ENCODE measurements around the gene NUDT2.

NUDT2 gene

DNA sequence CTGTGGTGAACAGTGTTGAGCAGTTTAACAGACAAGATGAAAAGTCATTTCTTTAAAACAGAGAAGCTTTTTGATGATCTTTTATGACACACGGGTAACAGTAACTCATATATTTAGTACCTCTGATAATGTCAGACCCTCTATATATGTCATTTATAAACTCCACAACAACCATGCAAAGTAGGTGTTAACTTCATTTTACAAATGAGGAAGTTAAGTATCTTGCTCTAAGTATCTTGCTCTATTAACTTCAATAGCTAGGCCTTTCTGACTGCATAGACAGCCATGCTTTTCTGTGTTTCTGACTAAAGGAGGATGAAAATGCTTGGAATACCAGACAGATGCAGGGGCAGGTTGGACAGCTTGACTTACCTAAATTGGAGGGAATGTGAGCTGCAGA lies 1.8 kb downstream of the NUDT2 start:
- H2BK5ac ChIP-seq (ENCODE audit: low read length), result no peak overlapping the region
- no peak overlapping the region for H4K5ac ChIP-seq (ENCODE audit: low read length)
- H3K79me2 ChIP-seq (ENCODE audit: control insufficient read depth, insufficient read depth, low read length), result peaks cover 2% of the 10 kb centered on the region
- DNase-seq, result no peak
- no peak overlapping the region for H3K27ac ChIP-seq (ENCODE audit: low read depth, low read length)
- no peak overlapping the region for H2BK15ac ChIP-seq (replicated peaks; ENCODE audit: low read depth)
- H3K4me2 ChIP-seq (ENCODE audit: low read length), result no peak overlapping the region
- H4K8ac ChIP-seq (ENCODE audit: low read depth, low read length), result no peak overlapping the region
- H3K23ac ChIP-seq (ENCODE audit: low read length), result no peak overlapping the region
- no peak overlapping the region for H2BK120ac ChIP-seq (ENCODE audit: low read depth, low read length)
- no peak overlapping the region for H3K9ac ChIP-seq (ENCODE audit: low read length)
- no peak overlapping the region for H2AK5ac ChIP-seq (ENCODE audit: low read length)
- no peak overlapping the region for H3K4me3 ChIP-seq (ENCODE audit: low read length)
- H3K79me1 ChIP-seq (ENCODE audit: low read length), result peaks cover 4% of the 10 kb centered on the region
- no CpG with 5 or more reads among the region's 1 CpG for WGBS (ENCODE audit: extremely low coverage, insufficient coverage, low lambda C conversion rate)
- H3K27me3 ChIP-seq (ENCODE audit: insufficient read depth, low read length, poor library complexity), result no peaks in the 10 kb centered on the region
- no peak overlapping the region for H3K56ac ChIP-seq (ENCODE audit: low read length)
- H3K4me1 ChIP-seq (ENCODE audit: control insufficient read depth, low read depth, low read length), result peaks cover 19% of the 10 kb centered on the region
- H3K4ac ChIP-seq (ENCODE audit: low read depth, low read length), result no peak overlapping the region
- no peaks in the 10 kb centered on the region for H3K36me3 ChIP-seq (ENCODE audit: control insufficient read depth, insufficient read depth, low read length)
- no peak overlapping the region for H3K18ac ChIP-seq (ENCODE audit: low read length)

DNA sequence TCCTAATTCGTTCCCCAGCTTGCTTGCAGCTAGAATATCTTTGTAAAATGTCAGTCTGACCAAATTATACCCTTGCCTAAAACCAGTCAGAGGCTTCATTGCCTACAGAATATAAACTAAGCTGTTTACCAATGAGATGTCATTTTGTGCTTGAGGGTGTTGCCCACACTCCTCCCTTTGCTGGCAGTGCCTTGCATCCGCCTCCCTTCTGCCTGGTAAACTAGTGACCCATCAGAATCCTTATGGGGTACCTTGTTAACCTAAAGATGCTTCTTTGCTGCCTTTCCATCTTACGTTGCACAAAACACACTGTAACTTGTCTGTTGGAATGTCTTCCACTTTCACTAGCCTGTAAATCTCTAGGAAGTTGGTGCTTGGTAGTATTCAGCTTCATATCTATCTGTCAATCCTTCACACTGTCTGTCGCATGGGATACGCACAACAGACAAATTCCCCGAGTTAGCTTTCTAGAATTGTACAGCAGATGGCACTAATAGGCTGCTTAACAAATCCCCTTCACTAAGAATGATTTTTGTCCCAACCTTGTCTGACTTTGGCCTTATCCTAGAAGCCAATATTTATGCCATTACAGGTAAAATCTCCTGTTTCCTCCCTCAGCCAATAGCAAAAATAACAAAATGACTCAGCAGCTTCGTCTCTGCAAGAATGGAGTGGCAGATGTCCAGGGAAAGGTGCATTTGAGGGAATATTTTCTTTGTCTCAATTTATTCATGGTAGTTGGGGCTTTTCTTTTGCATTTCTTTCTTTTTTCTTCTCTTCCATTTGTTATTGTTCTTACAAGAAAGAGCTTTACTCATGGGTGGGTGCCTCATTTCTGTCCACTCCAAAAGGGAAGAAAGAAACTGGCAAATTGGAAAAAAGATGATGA lies 3.0 kb downstream of the NUDT2 start:
- Histone ChIP-seq H3K36me3 (ENCODE audit: control insufficient read depth, insufficient read depth, low read length) (no peaks in the 10 kb centered on the region), H3K18ac (ENCODE audit: low read length) (no peak overlapping the region), H2AK5ac (ENCODE audit: low read length) (peak overlapping the region; percentile 67), H3K79me1 (ENCODE audit: low read length) (peaks cover 4% of the 10 kb centered on the region), H4K5ac (ENCODE audit: low read length) (no peak overlapping the region), H3K27ac (ENCODE audit: low read depth, low read length) (no peak overlapping the region), H2BK5ac (ENCODE audit: low read length) (no peak overlapping the region), H2BK120ac (ENCODE audit: low read depth, low read length) (no peak overlapping the region), H3K4me1 (ENCODE audit: control insufficient read depth, low read depth, low read length) (peaks cover 19% of the 10 kb centered on the region), H3K27me3 (ENCODE audit: insufficient read depth, low read length, poor library complexity) (no peaks in the 10 kb centered on the region), H2BK15ac (replicated peaks; ENCODE audit: low read depth) (no peak overlapping the region), H3K4me3 (ENCODE audit: low read length) (no peak overlapping the region), H3K4me2 (ENCODE audit: low read length) (no peak overlapping the region), H3K56ac (ENCODE audit: low read length) (peak overlapping the region; percentile 28), H3K4ac (ENCODE audit: low read depth, low read length) (no peak overlapping the region), H3K79me2 (ENCODE audit: control insufficient read depth, insufficient read depth, low read length) (peaks cover 2% of the 10 kb centered on the region), H4K8ac (ENCODE audit: low read depth, low read length) (no peak overlapping the region), H3K23ac (ENCODE audit: low read length) (no peak overlapping the region), H3K9ac (ENCODE audit: low read length) (no peak overlapping the region)
- DNase-seq, result peak; percentile 65
- WGBS (ENCODE audit: extremely low coverage, insufficient coverage, low lambda C conversion rate), result no CpG with 5 or more reads among the region's 7 CpGs

DNA sequence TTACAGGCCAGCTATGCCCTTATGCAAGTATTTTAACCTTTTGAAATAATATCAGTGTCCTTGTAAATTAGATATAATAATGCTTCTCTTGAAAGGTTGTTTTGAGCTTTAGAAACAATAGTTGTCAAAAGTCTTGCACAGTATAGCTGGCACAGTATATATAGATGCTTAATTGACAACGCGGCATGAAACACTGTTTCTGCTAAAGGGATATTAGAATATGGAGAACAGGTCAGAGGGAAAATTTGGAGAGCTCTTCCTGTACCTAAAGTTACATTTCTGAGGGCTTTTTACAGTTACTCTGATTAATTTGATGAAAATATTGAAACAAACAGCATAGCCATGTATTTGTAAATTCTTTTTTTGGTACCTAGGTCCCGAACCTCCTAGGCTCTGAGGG lies 4.5 kb downstream of the NUDT2 start:
- H2BK15ac ChIP-seq (replicated peaks; ENCODE audit: low read depth), result no peak overlapping the region
- no peak overlapping the region for H3K4me3 ChIP-seq (ENCODE audit: low read length)
- no peak overlapping the region for H2BK120ac ChIP-seq (ENCODE audit: low read depth, low read length)
- peaks cover 4% of the 10 kb centered on the region for H3K79me1 ChIP-seq (ENCODE audit: low read length)
- no peak overlapping the region for H3K4me2 ChIP-seq (ENCODE audit: low read length)
- H3K56ac ChIP-seq (ENCODE audit: low read length), result no peak overlapping the region
- no peak overlapping the region for H3K23ac ChIP-seq (ENCODE audit: low read length)
- H2AK5ac ChIP-seq (ENCODE audit: low read length), result no peak overlapping the region
- no peak overlapping the region for H3K4ac ChIP-seq (ENCODE audit: low read depth, low read length)
- no peak for DNase-seq
- H3K36me3 ChIP-seq (ENCODE audit: control insufficient read depth, insufficient read depth, low read length), result no peaks in the 10 kb centered on the region
- no peak overlapping the region for H3K27ac ChIP-seq (ENCODE audit: low read depth, low read length)
- H3K18ac ChIP-seq (ENCODE audit: low read length), result no peak overlapping the region
- no peaks in the 10 kb centered on the region for H3K79me2 ChIP-seq (ENCODE audit: control insufficient read depth, insufficient read depth, low read length)
- no CpG with 5 or more reads among the region's 3 CpGs for WGBS (ENCODE audit: extremely low coverage, insufficient coverage, low lambda C conversion rate)
- H4K5ac ChIP-seq (ENCODE audit: low read length), result no peak overlapping the region
- H3K27me3 ChIP-seq (ENCODE audit: insufficient read depth, low read length, poor library complexity), result no peaks in the 10 kb centered on the region
- H3K4me1 ChIP-seq (ENCODE audit: control insufficient read depth, low read depth, low read length), result peaks cover 17% of the 10 kb centered on the region
- H3K9ac ChIP-seq (ENCODE audit: low read length), result no peak overlapping the region
- H4K8ac ChIP-seq (ENCODE audit: low read depth, low read length), result no peak overlapping the region
- no peak overlapping the region for H2BK5ac ChIP-seq (ENCODE audit: low read length)

DNA sequence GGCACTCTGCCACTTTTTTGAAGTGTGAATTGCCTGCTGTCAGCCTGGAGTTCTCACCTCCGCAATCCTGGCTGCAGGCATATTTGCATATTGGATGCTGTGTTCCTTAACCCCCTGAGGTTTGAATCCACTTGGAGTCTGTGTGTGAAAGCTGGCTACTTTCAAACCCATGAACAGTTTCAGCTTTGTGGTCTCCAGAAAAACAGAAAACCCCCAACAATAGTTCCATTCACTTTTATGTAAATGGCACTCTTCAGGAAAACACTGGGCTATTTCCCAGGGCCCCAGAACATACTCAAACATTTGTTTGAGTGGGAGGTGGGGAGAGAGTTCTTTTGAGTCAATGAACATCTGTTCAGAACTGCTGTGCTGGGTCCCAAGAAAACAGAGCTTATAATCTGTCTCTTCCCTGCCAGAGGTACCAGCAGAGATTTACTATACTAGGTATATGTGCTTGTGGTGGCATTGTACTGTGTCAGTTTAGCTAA lies 5.0 kb downstream of the NUDT2 start:
- H3K9ac ChIP-seq (ENCODE audit: low read length), result peak overlapping the region; percentile 4
- H3K79me2 ChIP-seq (ENCODE audit: control insufficient read depth, insufficient read depth, low read length), result no peaks in the 10 kb centered on the region
- peak overlapping the region; percentile 77 for H3K56ac ChIP-seq (ENCODE audit: low read length)
- no peaks in the 10 kb centered on the region for H3K27me3 ChIP-seq (ENCODE audit: insufficient read depth, low read length, poor library complexity)
- H3K4me1 ChIP-seq (ENCODE audit: control insufficient read depth, low read depth, low read length), result peaks cover 17% of the 10 kb centered on the region
- no peak overlapping the region for H3K4me2 ChIP-seq (ENCODE audit: low read length)
- H3K18ac ChIP-seq (ENCODE audit: low read length), result peak overlapping the region; percentile 82
- no peak overlapping the region for H4K5ac ChIP-seq (ENCODE audit: low read length)
- H3K4me3 ChIP-seq (ENCODE audit: low read length), result no peak overlapping the region
- no peak overlapping the region for H2BK15ac ChIP-seq (replicated peaks; ENCODE audit: low read depth)
- DNase-seq, result peak; percentile 93
- no peak overlapping the region for H4K8ac ChIP-seq (ENCODE audit: low read depth, low read length)
- H3K27ac ChIP-seq (ENCODE audit: low read depth, low read length), result peak overlapping the region; percentile 29
- peak overlapping the region; percentile 41 for H2AK5ac ChIP-seq (ENCODE audit: low read length)
- no peak overlapping the region for H3K23ac ChIP-seq (ENCODE audit: low read length)
- peak overlapping the region; percentile 62 for H3K4ac ChIP-seq (ENCODE audit: low read depth, low read length)
- H3K36me3 ChIP-seq (ENCODE audit: control insufficient read depth, insufficient read depth, low read length), result no peaks in the 10 kb centered on the region
- WGBS (ENCODE audit: extremely low coverage, insufficient coverage, low lambda C conversion rate), result no CpG with 5 or more reads among the region's 1 CpG
- H3K79me1 ChIP-seq (ENCODE audit: low read length), result peaks cover 4% of the 10 kb centered on the region
- no peak overlapping the region for H2BK120ac ChIP-seq (ENCODE audit: low read depth, low read length)
- peak overlapping the region; percentile 54 for H2BK5ac ChIP-seq (ENCODE audit: low read length)

DNA sequence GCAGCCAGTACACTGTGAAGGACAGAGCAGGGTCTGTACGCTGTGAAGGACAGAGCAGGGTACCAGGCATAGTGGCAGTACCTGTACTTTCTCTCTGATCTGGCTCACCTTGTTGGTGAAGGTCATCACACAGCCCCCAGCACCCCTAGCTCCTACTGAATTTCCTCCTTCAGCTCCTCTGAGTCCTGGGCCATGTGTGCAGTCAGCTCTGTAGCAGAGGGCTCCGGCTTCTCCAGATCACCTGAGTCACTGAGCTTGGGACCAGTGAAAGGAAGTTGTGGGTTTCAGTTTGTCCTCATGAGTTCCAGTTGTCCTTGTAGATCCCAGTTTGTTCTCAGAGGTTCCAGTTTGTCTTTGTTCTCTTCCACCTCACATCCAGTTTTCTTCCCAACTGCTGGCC lies 5.5 kb downstream of the NUDT2 start:
- WGBS (ENCODE audit: extremely low coverage, insufficient coverage, low lambda C conversion rate), result no CpG with 5 or more reads among the region's 2 CpGs
- H4K5ac ChIP-seq (ENCODE audit: low read length), result no peak overlapping the region

More for the DNA sequence above, 5.5 kb downstream of the NUDT2 start:
- H3K56ac ChIP-seq (ENCODE audit: low read length), result peak overlapping the region; percentile 77
- no peaks in the 10 kb centered on the region for H3K27me3 ChIP-seq (ENCODE audit: insufficient read depth, low read length, poor library complexity)
- H3K4me3 ChIP-seq (ENCODE audit: low read length), result no peak overlapping the region
- no peak overlapping the region for H2BK15ac ChIP-seq (replicated peaks; ENCODE audit: low read depth)
- H3K4ac ChIP-seq (ENCODE audit: low read depth, low read length), result peak overlapping the region; percentile 62
- peak; percentile 16 for DNase-seq
- peaks cover 17% of the 10 kb centered on the region for H3K4me1 ChIP-seq (ENCODE audit: control insufficient read depth, low read depth, low read length)
- H3K79me2 ChIP-seq (ENCODE audit: control insufficient read depth, insufficient read depth, low read length), result no peaks in the 10 kb centered on the region
- peak overlapping the region; percentile 82 for H3K18ac ChIP-seq (ENCODE audit: low read length)
- peak overlapping the region; percentile 4 for H3K9ac ChIP-seq (ENCODE audit: low read length)
- H3K36me3 ChIP-seq (ENCODE audit: control insufficient read depth, insufficient read depth, low read length), result no peaks in the 10 kb centered on the region
- H2BK5ac ChIP-seq (ENCODE audit: low read length), result peak overlapping the region; percentile 54
- no peak overlapping the region for H4K8ac ChIP-seq (ENCODE audit: low read depth, low read length)
- H3K23ac ChIP-seq (ENCODE audit: low read length), result no peak overlapping the region
- no peak overlapping the region for H3K4me2 ChIP-seq (ENCODE audit: low read length)
- peak overlapping the region; percentile 29 for H3K27ac ChIP-seq (ENCODE audit: low read depth, low read length)
- peaks cover 4% of the 10 kb centered on the region for H3K79me1 ChIP-seq (ENCODE audit: low read length)
- H2AK5ac ChIP-seq (ENCODE audit: low read length), result peak overlapping the region; percentile 41
- H2BK120ac ChIP-seq (ENCODE audit: low read depth, low read length), result no peak overlapping the region

All from mesendoderm (in vitro differentiated cells).